Stimulated activated CD8-positive, alpha-beta memory T cell treated with anti-CD3 and anti-CD28 coated beads, Interleukin-12 subunit alpha, Interleukin-12 subunit beta, amount 100 ng/mL, for 24 hours (primary cell): ENCODE data around the gene GPR65.
"Not testable (repeated sequence)": the region's sequence is repeated elsewhere in the genome, so short reads cannot be mapped to it uniquely, and the experiment has no call there.

Source experiments
- DNase-seq: peaks from one replicate; pipeline ENCODE4 v3.0.0-alpha.2; 2020; ENCODE audit errors: extremely low read depth

Gene GPR65

DNA sequence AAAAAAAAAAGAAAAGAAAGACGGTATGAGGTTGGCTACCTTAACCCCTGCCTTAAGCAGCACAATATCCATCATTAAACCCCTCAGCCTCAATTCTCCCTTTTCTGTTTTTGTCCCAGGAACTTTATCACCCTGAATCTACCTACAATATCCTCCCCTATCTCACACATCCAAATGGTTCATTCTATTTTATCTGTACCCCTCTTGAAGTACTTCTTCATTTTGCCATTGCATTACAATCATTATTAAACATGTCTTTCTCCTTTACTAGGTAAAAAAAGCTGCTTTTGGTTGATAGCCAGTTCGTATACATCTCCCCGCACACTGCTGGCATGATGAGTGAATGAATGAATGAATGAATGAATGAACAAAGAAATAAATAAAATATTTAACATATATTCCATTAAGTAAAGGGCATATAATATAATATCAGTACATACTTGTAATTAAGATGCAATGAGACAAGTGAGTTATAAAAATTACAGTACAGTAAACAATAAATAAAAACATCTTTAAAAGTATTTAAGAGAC lies 364 bp upstream of the GPR65 start:
- DNase-seq = no peak

GRCh38 chr14:88005978-88006851 lies 1.3 kb downstream of the GPR65 start:
- DNase-seq = no peak

GRCh38 chr14:88007608-88008007 lies 2.7 kb downstream of the GPR65 start:
- DNase-seq = no peak

DNA sequence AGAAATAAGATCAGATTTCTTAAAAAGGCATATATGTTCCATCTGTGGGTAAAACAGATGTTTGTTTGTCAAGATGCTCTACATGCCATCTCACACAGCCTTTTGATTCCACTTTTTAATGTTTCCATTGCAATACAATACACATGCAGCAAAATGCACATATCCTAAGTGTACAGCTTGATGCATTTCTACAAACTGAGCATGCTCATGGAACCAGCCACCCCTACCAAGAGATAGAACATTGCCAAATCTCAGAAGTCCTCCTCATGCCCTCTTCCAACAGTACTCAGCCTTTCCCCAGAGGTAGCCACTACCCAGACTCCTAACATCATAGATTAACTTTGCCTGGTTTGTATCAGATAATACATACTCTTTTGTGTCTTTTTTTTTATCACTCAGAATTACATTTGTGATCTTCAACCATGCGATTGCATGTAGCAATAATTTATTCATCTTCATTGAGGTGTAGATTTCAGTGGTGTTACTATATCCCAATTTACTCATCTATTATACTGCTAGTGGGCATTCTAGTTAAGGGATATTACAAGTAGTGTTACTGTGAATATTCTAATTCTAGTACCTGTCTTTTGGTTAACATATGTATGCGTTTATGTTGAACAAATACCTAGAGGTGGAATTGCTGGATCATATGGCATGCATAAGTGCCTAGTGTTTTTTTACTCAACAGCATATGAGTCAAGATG lies 3.3 kb downstream of the GPR65 start:
- DNase-seq = no peak

- no peak for DNase-seq
Measured at GRCh38 chr14:88009486-88009885, 4.6 kb downstream of the GPR65 start.

- no peak for DNase-seq
Measured at GRCh38 chr14:88010331-88010730, 5.4 kb downstream of the GPR65 start.

DNA sequence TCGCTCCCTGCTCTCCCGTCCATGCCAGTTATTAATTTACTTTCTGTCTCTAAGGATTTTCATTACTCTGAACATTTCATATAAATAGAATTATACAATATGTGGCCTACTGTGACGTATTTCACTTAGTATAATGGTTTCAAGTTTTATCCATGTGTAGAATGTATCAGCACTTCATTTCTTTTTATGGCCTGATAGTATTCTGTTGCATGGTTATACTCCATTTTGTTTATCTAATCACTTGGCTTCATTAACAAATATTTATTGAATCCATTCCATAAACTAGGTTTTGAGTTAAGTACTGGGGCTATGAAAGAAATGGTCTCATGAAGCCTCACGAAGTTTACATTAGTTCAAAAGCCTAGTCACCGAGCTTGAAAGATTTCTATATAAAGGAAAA lies 7.6 kb downstream of the GPR65 start:
- no peak for DNase-seq

DNA sequence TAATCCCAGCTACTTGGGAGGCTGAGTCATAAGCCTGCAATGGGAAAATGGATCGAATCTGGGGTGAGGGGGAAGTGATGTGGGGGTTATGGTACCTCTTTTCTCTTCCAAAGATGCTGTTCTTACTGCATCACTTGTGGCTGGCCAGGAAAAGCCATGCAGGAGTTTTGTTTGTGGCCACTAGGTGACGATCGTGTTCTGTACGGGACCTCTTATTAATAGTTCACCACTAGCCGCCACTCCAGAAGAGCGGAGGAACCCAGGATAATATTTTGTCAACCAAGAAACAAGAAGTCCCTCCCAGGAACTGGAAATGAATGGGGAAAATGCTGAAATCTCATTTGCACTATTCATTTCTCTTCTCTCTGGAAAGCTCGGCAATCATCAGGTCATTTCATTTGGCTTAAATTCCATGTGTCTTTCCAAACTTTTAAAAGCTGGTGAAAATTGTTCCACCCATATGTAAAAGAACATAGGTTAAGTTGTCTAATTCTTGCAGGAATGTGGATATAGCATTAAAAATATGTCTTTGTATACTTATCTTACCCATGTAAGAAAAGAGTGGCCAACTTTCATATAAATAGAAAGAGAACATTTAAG lies 8.9 kb downstream of the GPR65 start:
- DNase-seq = no peak

GRCh38 chr14:88016768-88017167 lies 11.8 kb downstream of the GPR65 start:
- DNase-seq = no peak

DNA sequence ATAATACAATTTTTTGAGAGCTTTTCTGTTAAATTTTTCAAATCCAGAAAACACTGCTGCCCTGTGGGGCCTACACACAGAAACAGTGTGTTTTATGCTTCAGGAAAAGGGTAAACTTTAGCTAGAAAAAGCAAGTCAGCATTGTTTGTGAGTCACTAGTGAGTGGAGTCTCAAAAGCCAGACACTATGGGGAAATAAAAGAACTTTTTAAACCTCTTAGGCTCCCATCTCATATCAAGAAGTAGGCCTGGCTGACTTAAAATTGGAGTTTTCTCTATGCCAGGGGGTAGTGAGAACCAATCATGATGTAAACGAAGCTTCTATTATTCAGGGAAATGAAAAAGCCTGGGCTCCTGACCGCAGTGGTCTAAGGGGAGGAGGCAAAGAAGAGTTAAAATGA lies 12.6 kb downstream of the GPR65 start:
- no peak for DNase-seq

- DNase-seq = no peak
Measured at GRCh38 chr14:88023658-88024187, 18.8 kb downstream of the GPR65 start.

GRCh38 chr14:88024252-88025086 lies 19.5 kb downstream of the GPR65 start:
- DNase-seq = not testable (repeated sequence)

DNA sequence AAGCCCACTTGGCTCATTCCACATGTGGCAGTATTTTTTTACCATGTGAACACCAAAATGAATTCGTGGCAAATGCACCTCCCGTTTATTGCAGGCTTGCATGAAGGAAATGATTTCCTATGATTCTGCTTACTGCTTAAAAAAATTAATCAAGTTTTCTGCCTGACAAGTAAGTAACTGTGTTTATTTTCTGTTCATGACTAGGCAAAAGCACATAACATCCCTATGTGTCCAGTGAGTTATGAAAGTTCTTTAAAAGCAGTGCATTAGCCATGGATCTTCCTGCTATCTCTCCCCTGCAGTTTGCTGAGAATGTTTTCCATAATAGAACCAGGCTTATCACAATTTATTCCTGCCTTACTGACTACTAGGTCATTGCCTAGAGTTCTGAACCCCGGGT lies 20.4 kb downstream of the GPR65 start:
- DNase-seq = no peak

GRCh38 chr14:88026890-88027289 lies 22.0 kb downstream of the GPR65 start:
- no peak for DNase-seq

DNA sequence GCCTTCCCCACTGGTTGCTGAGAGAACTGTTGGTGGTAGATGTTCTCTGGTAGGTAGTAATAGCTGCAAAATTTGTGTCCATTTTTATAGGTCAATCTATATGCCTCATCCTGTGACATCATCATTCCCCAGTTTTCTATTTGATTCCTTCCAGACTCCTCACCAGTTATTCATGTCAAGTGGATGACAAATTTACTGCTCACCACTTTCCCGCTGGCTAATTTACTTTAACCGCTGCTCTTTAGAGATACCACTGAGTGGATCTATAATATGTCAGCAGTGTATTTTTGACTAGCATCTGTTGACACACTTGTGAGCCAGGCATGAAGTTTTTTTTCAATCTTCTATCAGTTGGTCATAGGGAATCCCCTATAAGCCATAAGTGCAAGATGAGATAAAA lies 24.6 kb downstream of the GPR65 start:
- no peak for DNase-seq

GRCh38 chr14:88030079-88030478 lies 25.1 kb downstream of the GPR65 start:
- DNase-seq = no peak

DNA sequence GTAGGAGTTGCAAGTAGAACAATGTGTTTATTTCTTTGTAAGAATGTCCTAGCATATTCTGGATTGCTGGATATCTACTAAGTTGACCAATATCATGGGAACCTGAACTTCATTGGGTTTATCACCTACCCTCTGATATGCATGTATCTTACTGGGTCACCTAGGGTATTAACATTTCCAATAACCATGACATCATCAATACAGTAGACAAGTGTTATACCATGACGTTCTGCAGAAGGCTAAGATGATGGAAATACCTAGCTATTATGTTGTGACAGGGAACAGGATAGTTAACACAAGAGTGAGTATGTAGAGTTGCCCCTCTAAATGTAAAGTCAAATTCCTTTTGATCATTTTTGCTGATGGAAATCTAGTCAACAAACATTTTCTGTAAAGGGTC lies 26.0 kb downstream of the GPR65 start:
- DNase-seq = no peak

GRCh38 chr14:88032373-88032772 lies 27.4 kb downstream of the GPR65 start:
- DNase-seq = no peak

- DNase-seq = no peak
Measured at GRCh38 chr14:88034076-88034475, 29.1 kb downstream of the GPR65 start.

GRCh38 chr14:88036422-88036821 lies 31.5 kb downstream of the GPR65 start:
- DNase-seq = no peak

- no peak for DNase-seq
Measured at GRCh38 chr14:88037325-88037724, 32.4 kb downstream of the GPR65 start.
